Liver (tissue), 9 donors: ENCODE results near the gene SYCP1. TPM values are rescaled to one million over a fixed set of nuclear protein-coding genes. Genes with fewer than 3 reads are reported as not detected.

ENCODE experiments used
- DNase-seq: peaks from one replicate; pipeline ENCODE4 v3.0.0-alpha.2; 2017; ENCODE audit warnings: low spot score
- H3K27ac ChIP-seq, 2 donors: one replicate each; pipeline ENCODE4 v1.7.0; 2013; ENCODE audit warnings: inconsistent platforms in 2 of 2, low read length in 2 of 2, control low read depth in 1 of 2, low read depth in 1 of 2, mild to moderate bottlenecking in 1 of 2
- H3K27me3 ChIP-seq, 4 donors: one replicate each; pipeline versions ENCODE4 v1.6.1 to v1.7.0; 2013; ENCODE audit warnings: low read length in 3 of 4, inconsistent platforms in 1 of 4, mild to moderate bottlenecking in 1 of 4, moderate library complexity in 1 of 4; ENCODE audit not compliant: control insufficient read depth in 4 of 4, insufficient read depth in 4 of 4
- H3K36me3 ChIP-seq, 4 donors: one replicate each; pipeline versions ENCODE4 v1.6.1 to v1.7.0; 2013; ENCODE audit warnings: low read length in 3 of 4, mild to moderate bottlenecking in 3 of 4, low read depth in 1 of 4, moderate library complexity in 1 of 4; ENCODE audit not compliant: control insufficient read depth in 4 of 4, insufficient read depth in 3 of 4
- H3K4me1 ChIP-seq, 4 donors: one replicate each; pipeline versions ENCODE4 v1.6.1 to v1.7.0; 2013; ENCODE audit warnings: low read length in 3 of 4, mild to moderate bottlenecking in 3 of 4, moderate library complexity in 1 of 4; ENCODE audit not compliant: control insufficient read depth in 4 of 4, insufficient read depth in 4 of 4
- H3K4me3 ChIP-seq, 3 donors: one replicate each; pipeline versions ENCODE4 v1.6.1 to v1.7.0; 2013; ENCODE audit warnings: low read length in 3 of 3, control low read depth in 1 of 3, low read depth in 1 of 3, mild to moderate bottlenecking in 1 of 3
- H3K9ac ChIP-seq, 2 donors: one replicate each; pipeline ENCODE4 v1.7.0; 2013; ENCODE audit warnings: low read length in 2 of 2, mild to moderate bottlenecking in 2 of 2, moderate library complexity in 2 of 2, control low read depth in 1 of 2, low read depth in 1 of 2
- H3K9me3 ChIP-seq, 4 donors: one replicate each; pipeline versions ENCODE4 v1.6.1 to v1.7.0; 2013; ENCODE audit warnings: low read length in 3 of 4; ENCODE audit not compliant: control insufficient read depth in 4 of 4
- EGR1 ChIP-seq, 2 donors: IDR thresholded peaks; 2 replicates each; pipeline ENCODE4 v1.6.1; 2016 to 2018; ENCODE audit warnings: antibody characterized with exemption in 2 of 2, low read depth in 2 of 2
- FOXA1 ChIP-seq: IDR thresholded peaks from 2 replicates; pipeline ENCODE4 v1.6.1; 2016; ENCODE audit warnings: antibody characterized with exemption
- FOXA2 ChIP-seq: IDR thresholded peaks from 2 replicates; pipeline ENCODE4 v1.6.1; 2016; ENCODE audit warnings: antibody characterized with exemption
- HNF4A ChIP-seq, 2 donors: conservative IDR thresholded peaks; 2 replicates each; pipeline ENCODE4 v1.6.1; 2016; ENCODE audit warnings: antibody characterized with exemption in 2 of 2, mild to moderate bottlenecking in 2 of 2
- HNF4G ChIP-seq: IDR thresholded peaks from 2 replicates; pipeline ENCODE4 v1.6.1; 2016; ENCODE audit warnings: antibody characterized with exemption
- MAX ChIP-seq: IDR thresholded peaks from 2 replicates; pipeline ENCODE4 v1.6.1; 2016; ENCODE audit warnings: antibody characterized with exemption
- NR2F2 ChIP-seq: IDR thresholded peaks from 2 replicates; pipeline ENCODE4 v1.6.1; 2016; ENCODE audit warnings: antibody characterized with exemption
- RAD21 ChIP-seq, 2 donors: IDR thresholded peaks; 2 replicates each; pipeline ENCODE4 v1.6.1; 2016; ENCODE audit warnings: antibody characterized with exemption in 2 of 2, mild to moderate bottlenecking in 2 of 2
- SP1 ChIP-seq: IDR thresholded peaks from 2 replicates; pipeline ENCODE4 v1.6.1; 2018; ENCODE audit warnings: antibody characterized with exemption, mild to moderate bottlenecking
- TAF1 ChIP-seq: conservative IDR thresholded peaks from 2 replicates; pipeline ENCODE4 v1.6.1; 2016; ENCODE audit warnings: antibody characterized with exemption, mild to moderate bottlenecking
- WGBS: extraction: QIAGEN DNeasy Blood & Tissue Kit; methylation state at CpG from one replicate; pipeline ENCODE4 v1.1.7; 2013; 5-methylcytosine and 5-hydroxymethylcytosine counted together
- polyA plus RNA-seq, 2 donors: library from polyadenylated mRNA; stranded (reverse) in 1 of 2; unstranded in 1 of 2; fragments of 200-250 nt in 1 of 2; fragments of >200 nt in 1 of 2; fragmentation: Nextera tagmentation in 1 of 2; extraction: Ambion mirVana in 1 of 2; gene quantifications; one replicate each; pipeline versions ENCODE4 v1.2.1 to v1.2.3, GENCODE V29; 2013 to 2015
- total RNA-seq, 2 donors: library from RNA; depleted of rRNA; stranded (reverse); fragments of >200 nt; gene quantifications; one replicate each; pipeline ENCODE4 v1.2.3, GENCODE V29; 2014
- TF ChIP-seq, protein P1 (sequence below): IDR thresholded peaks from 2 replicates; pipeline ENCODE4 v1.6.1; 2016; ENCODE audit warnings: antibody characterized with exemption
- TF ChIP-seq, protein P2 (sequence below): IDR thresholded peaks from 2 replicates; pipeline ENCODE4 v1.6.1; 2016; ENCODE audit warnings: antibody characterized with exemption, mild to moderate bottlenecking
- TF ChIP-seq, protein P3 (sequence below): fragments of 150-350 bp; IDR thresholded peaks from 2 replicates; pipeline ENCODE4 v1.5.1; 2017; ENCODE audit warnings: improper control_type of control experiment, low read depth, low read length; ENCODE audit not compliant: missing input control
- donor health status: healthy.
- donor health status: healthy.
- donor health status: healthy.
- donor health status: healthy.
- donor health status: healthy.

Gene SYCP1
- total and polyA plus RNA-seq, 4 donors = 0.89 TPM; not detected in 3

- Histone ChIP-seq H3K4me1 (no peaks in the 10 kb centered on the region), H3K9ac (no peak overlapping the region), H3K4me3 (no peak overlapping the region), H3K27ac (no peak overlapping the region), H3K9me3 (no peaks in the 10 kb centered on the region), H3K27me3 (no peaks in the 10 kb centered on the region), H3K36me3 (no peaks in the 10 kb centered on the region)
- no peak for DNase-seq
- TF ChIP-seq FOXA2 (no peak), EGR1 (IDR thresholded peaks at IDR 0.05; ENCODE audit: low read depth in 2 of 2) (no peak), RAD21 (IDR thresholded peaks at IDR 0.05) (no peak), TAF1 (no peak), HNF4A (conservative IDR thresholded peaks at IDR 0.05) (no peak), NR2F2 (no peak), HNF4G (no peak), SP1 (no peak), FOXA1 (no peak), MAX (no peak)
- TF ChIP-seq, protein P1, sequence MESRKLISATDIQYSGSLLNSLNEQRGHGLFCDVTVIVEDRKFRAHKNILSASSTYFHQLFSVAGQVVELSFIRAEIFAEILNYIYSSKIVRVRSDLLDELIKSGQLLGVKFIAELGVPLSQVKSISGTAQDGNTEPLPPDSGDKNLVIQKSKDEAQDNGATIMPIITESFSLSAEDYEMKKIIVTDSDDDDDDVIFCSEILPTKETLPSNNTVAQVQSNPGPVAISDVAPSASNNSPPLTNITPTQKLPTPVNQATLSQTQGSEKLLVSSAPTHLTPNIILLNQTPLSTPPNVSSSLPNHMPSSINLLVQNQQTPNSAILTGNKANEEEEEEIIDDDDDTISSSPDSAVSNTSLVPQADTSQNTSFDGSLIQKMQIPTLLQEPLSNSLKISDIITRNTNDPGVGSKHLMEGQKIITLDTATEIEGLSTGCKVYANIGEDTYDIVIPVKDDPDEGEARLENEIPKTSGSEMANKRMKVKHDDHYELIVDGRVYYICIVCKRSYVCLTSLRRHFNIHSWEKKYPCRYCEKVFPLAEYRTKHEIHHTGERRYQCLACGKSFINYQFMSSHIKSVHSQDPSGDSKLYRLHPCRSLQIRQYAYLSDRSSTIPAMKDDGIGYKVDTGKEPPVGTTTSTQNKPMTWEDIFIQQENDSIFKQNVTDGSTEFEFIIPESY = no peak
- TF ChIP-seq, protein P2, sequence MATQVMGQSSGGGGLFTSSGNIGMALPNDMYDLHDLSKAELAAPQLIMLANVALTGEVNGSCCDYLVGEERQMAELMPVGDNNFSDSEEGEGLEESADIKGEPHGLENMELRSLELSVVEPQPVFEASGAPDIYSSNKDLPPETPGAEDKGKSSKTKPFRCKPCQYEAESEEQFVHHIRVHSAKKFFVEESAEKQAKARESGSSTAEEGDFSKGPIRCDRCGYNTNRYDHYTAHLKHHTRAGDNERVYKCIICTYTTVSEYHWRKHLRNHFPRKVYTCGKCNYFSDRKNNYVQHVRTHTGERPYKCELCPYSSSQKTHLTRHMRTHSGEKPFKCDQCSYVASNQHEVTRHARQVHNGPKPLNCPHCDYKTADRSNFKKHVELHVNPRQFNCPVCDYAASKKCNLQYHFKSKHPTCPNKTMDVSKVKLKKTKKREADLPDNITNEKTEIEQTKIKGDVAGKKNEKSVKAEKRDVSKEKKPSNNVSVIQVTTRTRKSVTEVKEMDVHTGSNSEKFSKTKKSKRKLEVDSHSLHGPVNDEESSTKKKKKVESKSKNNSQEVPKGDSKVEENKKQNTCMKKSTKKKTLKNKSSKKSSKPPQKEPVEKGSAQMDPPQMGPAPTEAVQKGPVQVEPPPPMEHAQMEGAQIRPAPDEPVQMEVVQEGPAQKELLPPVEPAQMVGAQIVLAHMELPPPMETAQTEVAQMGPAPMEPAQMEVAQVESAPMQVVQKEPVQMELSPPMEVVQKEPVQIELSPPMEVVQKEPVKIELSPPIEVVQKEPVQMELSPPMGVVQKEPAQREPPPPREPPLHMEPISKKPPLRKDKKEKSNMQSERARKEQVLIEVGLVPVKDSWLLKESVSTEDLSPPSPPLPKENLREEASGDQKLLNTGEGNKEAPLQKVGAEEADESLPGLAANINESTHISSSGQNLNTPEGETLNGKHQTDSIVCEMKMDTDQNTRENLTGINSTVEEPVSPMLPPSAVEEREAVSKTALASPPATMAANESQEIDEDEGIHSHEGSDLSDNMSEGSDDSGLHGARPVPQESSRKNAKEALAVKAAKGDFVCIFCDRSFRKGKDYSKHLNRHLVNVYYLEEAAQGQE = no peak
- TF ChIP-seq, protein P3, sequence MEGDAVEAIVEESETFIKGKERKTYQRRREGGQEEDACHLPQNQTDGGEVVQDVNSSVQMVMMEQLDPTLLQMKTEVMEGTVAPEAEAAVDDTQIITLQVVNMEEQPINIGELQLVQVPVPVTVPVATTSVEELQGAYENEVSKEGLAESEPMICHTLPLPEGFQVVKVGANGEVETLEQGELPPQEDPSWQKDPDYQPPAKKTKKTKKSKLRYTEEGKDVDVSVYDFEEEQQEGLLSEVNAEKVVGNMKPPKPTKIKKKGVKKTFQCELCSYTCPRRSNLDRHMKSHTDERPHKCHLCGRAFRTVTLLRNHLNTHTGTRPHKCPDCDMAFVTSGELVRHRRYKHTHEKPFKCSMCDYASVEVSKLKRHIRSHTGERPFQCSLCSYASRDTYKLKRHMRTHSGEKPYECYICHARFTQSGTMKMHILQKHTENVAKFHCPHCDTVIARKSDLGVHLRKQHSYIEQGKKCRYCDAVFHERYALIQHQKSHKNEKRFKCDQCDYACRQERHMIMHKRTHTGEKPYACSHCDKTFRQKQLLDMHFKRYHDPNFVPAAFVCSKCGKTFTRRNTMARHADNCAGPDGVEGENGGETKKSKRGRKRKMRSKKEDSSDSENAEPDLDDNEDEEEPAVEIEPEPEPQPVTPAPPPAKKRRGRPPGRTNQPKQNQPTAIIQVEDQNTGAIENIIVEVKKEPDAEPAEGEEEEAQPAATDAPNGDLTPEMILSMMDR = no peak
Measured at GRCh38 chr1:114997510-114998289, 143.0 kb downstream of the SYCP1 start.

DNA sequence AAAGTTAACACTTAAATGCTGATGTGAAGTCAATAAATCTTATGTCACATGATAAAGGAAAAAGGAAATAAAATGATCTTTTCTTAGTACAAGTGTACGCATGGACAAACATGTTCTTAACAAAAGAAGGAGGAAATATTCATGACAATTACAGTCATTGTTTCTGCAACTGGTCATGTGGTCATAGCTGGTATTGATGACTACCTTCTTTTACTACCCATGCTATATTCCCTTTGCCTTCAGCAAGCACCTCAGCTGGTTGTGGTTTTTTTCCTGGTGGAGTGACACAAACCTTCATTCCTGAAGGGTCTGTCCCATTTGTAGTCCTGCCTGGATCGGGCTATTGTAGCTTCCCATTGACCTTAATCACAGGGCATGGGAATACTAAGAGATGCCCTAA, 151.5 kb downstream of the SYCP1 start:
- Histone ChIP-seq H3K27ac (no peak overlapping the region), H3K9ac (no peak overlapping the region), H3K4me3 (no peak overlapping the region), H3K4me1 (no peaks in the 10 kb centered on the region), H3K9me3 (no peaks in the 10 kb centered on the region), H3K27me3 (no peaks in the 10 kb centered on the region), H3K36me3 (no peaks in the 10 kb centered on the region)
- no peak for DNase-seq
- WGBS = 81% methylated on average over 2 of the region's 2 CpGs
- TF ChIP-seq FOXA2 = no peak
